ENCODE results near the gene CTXN1. TPM values are rescaled to one million over a fixed set of nuclear protein-coding genes. Genes with fewer than 3 reads are reported as not detected.
A peak's percentile ranks its signal among the peaks of the same experiment; 100 is the strongest.
"Not testable (repeated sequence)": the region's sequence is repeated elsewhere in the genome, so short reads cannot be mapped to it uniquely, and the experiment has no call there.

Gene CTXN1
- total and polyA plus RNA-seq, 2 experiments from 2014 or later: 5.2 to 14.5 TPM

- Histone ChIP-seq H3K79me2 (no peaks in the 10 kb centered on the region), H3K4me3 (no peak overlapping the region), H4K20me1 (ENCODE audit: insufficient read depth, poor library complexity, severe bottlenecking) (no peaks in the 10 kb centered on the region), H3K36me3 (replicated peaks; ENCODE audit: insufficient read depth, low read depth) (no peaks in the 10 kb centered on the region), H3K9me3 (ENCODE audit: low read depth) (no peaks in the 10 kb centered on the region), H3K9me2 (replicated peaks; ENCODE audit: insufficient read depth) (no peaks in the 10 kb centered on the region), H3K27ac (peak overlapping the region; percentile 1), H3K4me1 (ENCODE audit: insufficient read depth) (peaks cover 6% of the 10 kb centered on the region), H2AFZ (no peak overlapping the region), H3K27me3 (no peaks in the 10 kb centered on the region), H3K4me2 (peak overlapping the region; percentile 20)
- no peak for DNase-seq (ENCODE audit: low spot score)
- 76% methylated on average over 13 of the region's 13 CpGs for WGBS (ENCODE audit: low lambda C conversion rate, missing lambda C conversion rate)
- TF ChIP-seq CTCF (IDR thresholded peaks at IDR 0.05; ENCODE audit: poor library complexity): no peak
- TF ChIP-seq EZH2 (IDR thresholded peaks at IDR 0.05; ENCODE audit: borderline replicate concordance): no peak
- no peak for TF ChIP-seq EZH2phosphoT487 (IDR thresholded peaks at IDR 0.05; ENCODE audit: low read depth, severe bottlenecking, unreplicated experiment)
Measured at GRCh38 chr19:7961920-7962626, 36.1 kb upstream of the CTXN1 start.

- not testable (repeated sequence) for H3K9me3 ChIP-seq (ENCODE audit: low read depth); H3K4me1 ChIP-seq (ENCODE audit: insufficient read depth); H3K27me3 ChIP-seq; H4K20me1 ChIP-seq (ENCODE audit: insufficient read depth, poor library complexity, severe bottlenecking); H3K79me2 ChIP-seq; H2AFZ ChIP-seq; H3K9me2 ChIP-seq (replicated peaks; ENCODE audit: insufficient read depth); H3K4me3 ChIP-seq; H3K36me3 ChIP-seq (replicated peaks; ENCODE audit: insufficient read depth, low read depth); H3K27ac ChIP-seq; DNase-seq (ENCODE audit: low spot score); H3K4me2 ChIP-seq
- WGBS (ENCODE audit: low lambda C conversion rate, missing lambda C conversion rate): 97% methylated on average over 4 of the region's 4 CpGs
Measured at GRCh38 chr19:7961082-7961481, 35.1 kb upstream of the CTXN1 start.

GRCh38 chr19:7959211-7959610, 33.3 kb upstream of the CTXN1 start:
- Histone ChIP-seq H4K20me1 (ENCODE audit: insufficient read depth, poor library complexity, severe bottlenecking) (no peaks in the 10 kb centered on the region), H3K9me3 (ENCODE audit: low read depth) (no peaks in the 10 kb centered on the region), H3K79me2 (no peaks in the 10 kb centered on the region), H3K36me3 (replicated peaks; ENCODE audit: insufficient read depth, low read depth) (no peaks in the 10 kb centered on the region), H3K27ac (no peak overlapping the region), H3K4me2 (no peak overlapping the region), H3K27me3 (no peaks in the 10 kb centered on the region), H3K9me2 (replicated peaks; ENCODE audit: insufficient read depth) (no peaks in the 10 kb centered on the region), H3K4me3 (no peak overlapping the region), H3K4me1 (ENCODE audit: insufficient read depth) (peaks cover 6% of the 10 kb centered on the region), H2AFZ (no peak overlapping the region)
- 88% methylated on average over 6 of the region's 6 CpGs for WGBS (ENCODE audit: low lambda C conversion rate, missing lambda C conversion rate)
- TF ChIP-seq EZH2phosphoT487 (IDR thresholded peaks at IDR 0.05; ENCODE audit: low read depth, severe bottlenecking, unreplicated experiment) (no peak), CTCF (IDR thresholded peaks at IDR 0.05; ENCODE audit: poor library complexity) (no peak), EZH2 (IDR thresholded peaks at IDR 0.05; ENCODE audit: borderline replicate concordance) (no peak)
- DNase-seq (ENCODE audit: low spot score): no peak

- no peak overlapping the region for H3K4me3 ChIP-seq
- H3K36me3 ChIP-seq (replicated peaks; ENCODE audit: insufficient read depth, low read depth): no peaks in the 10 kb centered on the region
- no peaks in the 10 kb centered on the region for H3K79me2 ChIP-seq
- no peaks in the 10 kb centered on the region for H3K4me1 ChIP-seq (ENCODE audit: insufficient read depth)
- H3K27me3 ChIP-seq: no peaks in the 10 kb centered on the region
- no peak overlapping the region for H3K27ac ChIP-seq
- no peaks in the 10 kb centered on the region for H3K9me2 ChIP-seq (replicated peaks; ENCODE audit: insufficient read depth)
- H3K9me3 ChIP-seq (ENCODE audit: low read depth): no peaks in the 10 kb centered on the region
- no peaks in the 10 kb centered on the region for H4K20me1 ChIP-seq (ENCODE audit: insufficient read depth, poor library complexity, severe bottlenecking)
- WGBS (ENCODE audit: low lambda C conversion rate, missing lambda C conversion rate): 88% methylated on average over 11 of the region's 11 CpGs
- H2AFZ ChIP-seq: no peak overlapping the region
- DNase-seq (ENCODE audit: low spot score): no peak
- TF ChIP-seq CTCF (IDR thresholded peaks at IDR 0.05; ENCODE audit: poor library complexity) (no peak), EZH2phosphoT487 (IDR thresholded peaks at IDR 0.05; ENCODE audit: low read depth, severe bottlenecking, unreplicated experiment) (no peak), EZH2 (IDR thresholded peaks at IDR 0.05; ENCODE audit: borderline replicate concordance) (no peak)
- no peak overlapping the region for H3K4me2 ChIP-seq
Measured at GRCh38 chr19:7955696-7956095, 29.8 kb upstream of the CTXN1 start.
